Fibroblast of villous mesenchyme (primary cell): Measurements from ENCODE around the gene ZC3H8. TPM values are rescaled to one million over a fixed set of nuclear protein-coding genes. Genes with fewer than 3 reads are reported as not detected.

Experiments
- DNase-seq: peaks from one replicate; pipeline ENCODE4 v3.0.0-alpha.2; 2010; ENCODE audit warnings: low read depth
- H3K4me3 ChIP-seq: 2 replicates; pipeline ENCODE4 v1.5.1; 2011; ENCODE audit warnings: low read depth, mild to moderate bottlenecking, low read length
- CTCF ChIP-seq: IDR thresholded peaks from 2 replicates; pipeline ENCODE4 v1.5.1; 2012; ENCODE audit warnings: low read depth, mild to moderate bottlenecking, low read length; ENCODE audit not compliant: insufficient read depth
- total RNA-seq: library from RNA; depleted of rRNA; stranded (reverse); fragments of >200 nt; gene quantifications from 2 replicates; pipeline ENCODE4 v1.2.3, GENCODE V29; 2012

The ZC3H8 gene
- total RNA-seq, 1 donor, result 8.2 TPM

- TF ChIP-seq CTCF, result no peak
- DNase-seq, result no peak
- no peak overlapping the region for H3K4me3 ChIP-seq
These were observed 55.7 kb downstream of the ZC3H8 start for GRCh38 chr2:112199188-112199587.

- DNase-seq, result no peak
These were observed 56.1 kb downstream of the ZC3H8 start for GRCh38 chr2:112198780-112199179.

GRCh38 chr2:112197868-112198267 is 57.0 kb downstream of the ZC3H8 start:
- no peak for TF ChIP-seq CTCF
- DNase-seq, result no peak
- no peak overlapping the region for H3K4me3 ChIP-seq

More at GRCh38 chr2:112198780-112199179, 56.1 kb downstream of the ZC3H8 start:
- H3K4me3 ChIP-seq, result no peak overlapping the region
- no peak for TF ChIP-seq CTCF

- TF ChIP-seq CTCF, result no peak
- H3K4me3 ChIP-seq, result no peak overlapping the region
- DNase-seq, result no peak
These were observed 58.9 kb downstream of the ZC3H8 start for GRCh38 chr2:112195950-112196349.

GRCh38 chr2:112195167-112195766 is 59.6 kb downstream of the ZC3H8 start:
- DNase-seq, result no peak
- no peak for TF ChIP-seq CTCF

GRCh38 chr2:112194482-112194881 is 60.4 kb downstream of the ZC3H8 start:
- DNase-seq, result no peak
- no peak for TF ChIP-seq CTCF
- no peak overlapping the region for H3K4me3 ChIP-seq

More at GRCh38 chr2:112195167-112195766, 59.6 kb downstream of the ZC3H8 start:
- H3K4me3 ChIP-seq, result no peak overlapping the region

- no peak for DNase-seq
- no peak for TF ChIP-seq CTCF
- no peak overlapping the region for H3K4me3 ChIP-seq
These were observed 60.8 kb downstream of the ZC3H8 start for GRCh38 chr2:112194028-112194427.
